ENCODE data around the gene UCHL5.

The UCHL5 gene

DNA sequence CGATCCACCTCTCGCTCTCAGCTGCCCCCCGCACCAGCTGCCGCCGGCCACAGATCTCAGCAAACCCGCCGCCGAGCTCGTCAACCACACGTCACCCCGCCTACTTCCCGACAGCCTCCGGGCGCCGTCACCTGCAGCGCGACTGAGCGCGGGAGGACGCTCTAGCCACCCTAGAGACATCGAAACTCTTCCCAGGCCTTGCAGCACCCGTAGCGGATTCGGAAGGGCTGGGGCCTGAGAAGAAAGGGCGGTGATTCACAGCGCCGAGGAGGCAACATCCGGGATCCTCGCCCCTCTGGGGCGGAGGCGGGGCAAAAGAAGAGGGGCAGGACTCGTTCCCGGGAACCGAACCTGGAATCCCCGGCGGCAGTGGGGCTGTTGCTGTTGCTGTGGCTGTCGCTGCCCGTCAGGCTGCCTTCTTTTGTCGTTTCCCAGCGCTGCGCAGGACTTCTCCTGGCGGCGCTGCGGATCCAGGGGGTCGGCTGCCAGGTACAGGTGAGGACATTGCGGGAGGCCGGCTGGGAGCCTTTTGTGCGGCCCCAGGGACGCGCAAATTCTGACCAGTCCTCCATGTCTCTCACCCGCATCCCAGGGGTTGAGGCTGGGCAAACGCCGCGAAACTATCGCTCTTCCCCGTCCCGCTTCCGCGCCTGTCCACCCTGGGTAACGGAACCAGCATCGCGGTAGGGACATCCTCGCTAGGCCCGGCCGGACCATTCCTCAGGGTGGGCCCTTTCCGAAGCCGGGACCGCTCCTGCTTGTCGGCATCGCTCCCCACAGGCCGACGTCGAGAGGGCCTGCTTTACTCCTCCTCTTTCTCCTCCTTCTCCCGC lies at the start of gene UCHL5, which contains the start of gene RO60:
TSS of gene UCHL5 (minus strand) at position 79 of the 833 bp plus-strand sequence. CDS start 100 bp downstream, outside the sequence.
TSS of gene RO60 (plus strand) at position 331 of the 833 bp plus-strand sequence. CDS start 9,443 bp downstream, outside the sequence.
- DNase-seq (ENCODE audit: low read depth in 2 of 2): peak; percentile 87 to 89

- no peak for DNase-seq (ENCODE audit: low read depth in 2 of 2)
These were observed 49.3 kb upstream of the UCHL5 start for GRCh38 chr1:193108471-193108870.

DNA sequence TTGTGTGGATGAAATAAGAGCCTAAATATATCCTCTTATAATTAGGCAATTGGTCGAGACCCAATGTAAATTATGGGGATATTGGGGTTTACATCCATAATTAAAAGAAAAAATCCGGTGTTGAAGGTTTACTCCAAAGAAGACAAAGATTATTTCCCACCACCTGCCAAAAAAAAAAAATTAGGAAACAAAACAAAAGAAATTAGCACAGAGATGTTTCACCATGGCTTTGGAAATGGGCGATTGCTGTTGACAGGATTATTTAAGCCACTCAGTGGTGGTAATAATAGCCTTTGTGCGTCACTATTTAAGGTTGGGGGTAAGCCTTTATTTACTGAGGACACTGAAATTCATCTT lies 46.6 kb upstream of the UCHL5 start:
- no peak for DNase-seq (ENCODE audit: low read depth in 2 of 2)

DNA sequence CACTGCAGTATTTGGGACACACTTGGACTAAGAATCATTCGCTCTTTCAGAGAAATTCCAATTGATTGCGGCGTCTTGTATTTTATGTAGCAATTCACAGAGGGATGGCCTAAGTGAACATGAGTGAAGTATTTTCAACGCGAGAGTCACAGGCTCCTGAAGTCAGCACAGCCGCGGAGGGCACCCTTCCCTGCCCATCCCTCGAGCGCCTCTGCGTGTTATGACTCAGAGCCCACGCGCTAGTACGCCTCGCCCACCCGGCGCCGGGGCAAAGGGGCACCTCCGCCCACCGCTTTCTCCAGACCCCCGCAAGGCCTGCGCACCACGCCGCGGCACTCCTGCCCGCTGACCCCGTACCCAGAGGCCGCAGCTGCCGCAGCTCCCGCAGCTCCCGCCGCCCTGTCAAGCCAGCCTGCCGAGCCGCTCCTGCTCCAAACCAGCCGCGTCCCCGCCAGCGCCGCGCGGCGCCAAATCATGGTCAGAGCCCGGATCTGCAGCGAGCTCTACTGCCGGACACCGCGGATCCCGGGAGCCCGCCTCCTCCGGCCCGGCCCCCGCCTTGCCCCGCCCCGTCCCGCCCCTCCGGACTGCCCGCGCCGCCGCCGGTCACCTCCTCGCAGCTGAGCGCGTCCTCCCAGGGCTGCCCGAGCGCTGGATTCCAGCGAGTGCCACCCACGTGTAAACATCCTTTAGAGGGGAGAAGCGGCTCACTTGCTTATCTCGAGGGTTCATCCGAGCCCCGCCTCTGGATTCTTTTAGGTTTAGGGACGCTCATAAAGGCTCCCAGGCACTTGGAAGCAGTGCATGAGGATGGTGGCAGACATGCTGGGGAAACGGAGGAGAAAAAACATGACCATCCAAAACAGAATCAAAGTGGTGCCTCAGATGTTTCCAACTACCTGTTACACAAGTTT lies 46.0 kb upstream of the UCHL5 start, which contains the start of gene GLRX2:
TSS of gene GLRX2 (minus strand) at position 508 of the 914 bp plus-strand sequence. CDS start at position 476, 32 bp downstream.
- DNase-seq (ENCODE audit: low read depth in 2 of 2): peak; percentile 52 to 57

DNA sequence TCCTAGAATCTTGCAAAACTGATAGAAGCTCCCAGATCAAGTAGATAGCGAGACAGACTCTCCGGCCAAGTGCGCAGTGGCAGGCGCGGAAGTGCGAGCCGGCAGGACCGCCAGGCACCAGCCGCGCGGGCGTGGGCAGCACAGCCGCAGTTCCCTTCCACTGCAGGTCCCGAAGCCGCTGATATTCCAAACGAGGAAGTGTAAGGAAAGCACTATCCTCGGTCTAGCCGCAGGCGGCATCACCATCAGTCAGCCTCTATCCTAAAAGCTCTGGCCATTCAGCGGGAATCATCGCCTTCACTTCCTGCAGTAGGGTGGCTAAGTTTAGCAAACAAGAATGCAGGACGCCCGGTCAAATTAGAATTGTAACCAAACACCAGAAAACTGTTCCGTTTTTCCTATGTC lies 45.3 kb upstream of the UCHL5 start:
- no peak for DNase-seq (ENCODE audit: low read depth in 2 of 2)

GRCh38 chr1:193103759-193104501 lies 44.8 kb upstream of the UCHL5 start:
- DNase-seq (ENCODE audit: low read depth in 2 of 2): no peak

DNA sequence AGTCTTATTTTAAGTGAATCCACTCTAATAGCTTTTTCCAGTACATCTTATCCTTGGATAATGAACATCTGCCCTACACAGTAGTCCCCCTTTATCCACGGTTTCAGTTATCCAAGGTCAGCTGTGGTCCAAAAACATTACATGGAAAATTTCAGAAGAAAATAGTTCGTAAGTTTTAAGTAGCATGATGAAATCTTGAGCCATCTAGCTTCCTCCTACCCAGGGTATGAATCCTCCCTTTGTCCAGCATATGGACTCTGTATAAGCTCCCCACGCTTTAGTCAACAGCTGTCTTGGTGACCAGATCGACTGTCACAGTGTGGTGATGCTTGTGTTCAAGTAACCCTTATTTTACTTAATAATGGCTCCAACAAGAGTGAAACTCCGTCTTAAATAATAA lies 43.5 kb upstream of the UCHL5 start:
- DNase-seq (ENCODE audit: low read depth in 2 of 2): no peak

DNA sequence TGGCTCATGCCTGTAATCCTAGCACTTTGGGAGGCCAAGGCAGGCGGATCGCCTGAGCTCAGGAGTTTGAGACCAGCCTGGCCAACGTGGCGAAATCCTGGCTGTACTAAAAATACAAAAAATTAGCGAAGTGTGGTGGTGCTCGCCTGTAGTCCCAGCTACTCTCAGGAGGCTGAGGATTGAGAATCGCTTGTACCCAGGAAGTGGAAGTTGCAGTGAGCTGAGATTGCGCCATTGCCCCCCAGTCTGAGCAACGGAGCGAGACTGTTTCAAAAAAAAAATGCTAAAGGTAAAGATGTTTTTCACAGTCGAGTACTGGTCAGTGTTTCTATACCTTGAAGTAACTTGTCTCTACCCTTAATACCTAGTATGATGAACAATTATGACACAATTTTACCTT lies 35.0 kb upstream of the UCHL5 start:
- DNase-seq (ENCODE audit: low read depth in 2 of 2): no peak

DNA sequence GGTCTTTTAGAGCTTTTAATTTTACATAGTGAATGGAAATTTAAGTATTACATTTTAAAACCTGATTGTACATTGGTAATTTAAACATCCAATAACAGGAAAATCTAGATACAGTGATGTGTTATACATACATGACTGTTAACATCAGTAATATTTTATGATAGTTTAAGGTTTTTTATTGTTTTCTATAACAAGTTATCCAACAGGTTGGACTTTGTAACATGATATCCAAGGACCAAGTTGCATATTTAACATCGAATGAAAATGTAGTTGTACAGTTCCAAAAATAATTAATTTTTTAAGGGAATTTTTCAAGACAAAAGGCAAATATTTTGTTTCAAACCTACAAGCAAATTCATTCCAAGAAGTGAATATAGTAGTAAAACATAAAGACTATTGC lies 31.7 kb upstream of the UCHL5 start:
- DNase-seq (ENCODE audit: low read depth in 2 of 2): no peak

- DNase-seq (ENCODE audit: low read depth in 2 of 2): no peak
These were observed 28.7 kb upstream of the UCHL5 start for GRCh38 chr1:193087893-193088292.

DNA sequence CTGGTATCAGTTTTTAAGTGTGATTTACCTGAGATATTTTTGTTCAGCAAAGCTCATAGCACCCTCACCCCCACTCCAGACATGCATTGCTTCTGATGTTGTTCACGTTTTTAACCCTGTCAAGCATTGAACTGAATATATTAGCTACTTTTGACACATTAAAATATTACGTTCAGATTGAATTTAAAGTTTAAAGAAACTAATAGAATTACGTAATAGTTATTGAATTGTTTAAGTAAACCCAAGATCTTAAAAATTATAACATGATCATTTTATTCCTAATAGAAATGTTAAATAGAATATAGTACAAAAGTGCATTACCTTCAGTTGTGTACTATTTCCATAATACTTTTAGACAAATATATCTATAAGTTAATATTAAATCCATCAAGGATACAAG lies 27.2 kb upstream of the UCHL5 start:
- DNase-seq (ENCODE audit: low read depth in 2 of 2): no peak

DNA sequence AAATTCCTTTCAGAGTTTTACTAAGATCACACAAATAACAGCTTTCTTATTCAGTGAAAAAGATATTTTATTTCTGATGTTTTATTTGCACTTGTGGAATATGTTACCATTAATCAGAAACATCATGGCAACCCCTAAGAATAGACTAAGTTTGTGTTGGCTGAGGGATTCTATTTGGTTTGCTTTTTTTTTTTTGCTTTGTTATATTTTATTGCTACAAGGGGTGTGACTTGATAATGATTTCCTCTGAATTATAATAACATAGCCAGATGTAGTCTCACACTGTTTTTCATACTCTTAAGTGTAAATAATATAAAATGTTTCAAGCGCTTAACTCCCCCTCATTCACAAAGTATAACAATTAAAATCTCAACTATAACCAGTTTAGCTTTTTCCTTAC lies 26.1 kb upstream of the UCHL5 start:
- no peak for DNase-seq (ENCODE audit: low read depth in 2 of 2)

DNA sequence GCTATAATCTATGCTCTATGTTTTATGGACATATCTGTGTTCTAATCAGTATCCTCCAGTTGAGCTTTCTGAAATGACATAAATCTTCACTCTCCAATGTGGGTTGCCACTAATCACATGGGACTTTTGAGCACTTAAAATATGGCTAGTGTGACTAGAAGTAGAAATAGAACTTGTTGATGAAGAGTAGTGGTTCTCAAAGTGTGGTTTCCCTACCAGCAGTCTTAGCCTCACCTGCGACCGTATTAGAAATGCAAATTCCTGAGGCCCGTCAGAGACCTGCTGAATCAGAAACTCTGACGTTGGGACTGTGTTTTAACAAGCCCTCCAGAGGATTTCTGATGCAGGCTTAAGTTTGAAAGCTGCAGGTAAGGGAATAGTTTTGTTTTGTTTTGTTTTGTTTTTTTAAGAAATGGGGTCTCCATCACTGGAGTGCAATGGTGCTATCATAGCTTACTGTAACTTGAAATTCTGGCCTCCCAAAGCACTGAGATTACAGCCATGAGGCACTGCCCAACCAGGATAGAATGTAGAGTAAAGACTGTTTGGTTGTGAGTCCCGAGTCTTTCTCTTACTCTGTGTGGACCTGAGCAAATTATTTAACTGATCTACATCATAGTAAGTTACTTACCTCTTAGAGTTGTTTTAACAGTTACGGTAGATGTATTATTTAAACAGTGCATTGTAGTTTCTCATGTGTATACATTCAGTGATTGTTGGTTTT lies 24.4 kb upstream of the UCHL5 start:
- DNase-seq (ENCODE audit: low read depth in 2 of 2): no peak

DNA sequence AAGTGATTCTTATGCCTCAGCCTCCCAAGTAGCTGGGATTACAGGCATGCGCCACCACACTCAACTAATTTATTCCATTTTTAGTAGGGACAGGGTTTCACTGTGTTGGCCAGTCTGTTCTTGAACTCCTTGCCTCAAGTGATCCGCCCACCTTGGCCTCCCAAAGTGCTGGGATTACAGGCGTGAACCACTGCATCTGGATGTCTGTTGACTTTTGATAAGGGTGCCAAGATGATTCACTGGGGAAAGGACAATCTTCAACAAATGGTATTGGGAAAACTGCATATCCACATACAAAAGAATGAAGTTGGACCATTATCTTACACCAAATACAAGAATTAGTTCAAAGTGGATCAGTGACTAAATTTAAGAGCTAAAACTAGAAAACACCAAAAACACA lies 20.0 kb upstream of the UCHL5 start:
- DNase-seq (ENCODE audit: low read depth in 2 of 2): no peak

DNA sequence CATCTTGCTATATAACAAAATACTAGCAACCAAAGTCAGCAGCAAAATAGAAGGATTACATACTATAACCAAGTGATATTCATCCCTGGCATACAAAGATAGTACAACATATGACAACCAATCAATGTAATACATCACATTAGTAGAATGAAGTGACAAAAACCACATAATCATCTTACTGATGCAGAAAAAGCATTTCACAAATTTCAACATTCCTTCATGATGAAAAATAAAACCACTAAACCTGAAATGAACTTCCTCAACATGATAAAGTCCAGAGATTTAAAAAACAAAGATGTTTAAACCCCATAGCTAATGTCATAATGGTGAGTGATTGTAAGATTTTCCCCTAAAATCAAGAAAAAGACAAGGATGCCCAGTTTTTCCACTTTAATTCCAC lies 18.8 kb upstream of the UCHL5 start:
- no peak for DNase-seq (ENCODE audit: low read depth in 2 of 2)

GRCh38 chr1:193070942-193071341 lies 11.8 kb upstream of the UCHL5 start:
- no peak for DNase-seq (ENCODE audit: low read depth in 2 of 2)

DNA sequence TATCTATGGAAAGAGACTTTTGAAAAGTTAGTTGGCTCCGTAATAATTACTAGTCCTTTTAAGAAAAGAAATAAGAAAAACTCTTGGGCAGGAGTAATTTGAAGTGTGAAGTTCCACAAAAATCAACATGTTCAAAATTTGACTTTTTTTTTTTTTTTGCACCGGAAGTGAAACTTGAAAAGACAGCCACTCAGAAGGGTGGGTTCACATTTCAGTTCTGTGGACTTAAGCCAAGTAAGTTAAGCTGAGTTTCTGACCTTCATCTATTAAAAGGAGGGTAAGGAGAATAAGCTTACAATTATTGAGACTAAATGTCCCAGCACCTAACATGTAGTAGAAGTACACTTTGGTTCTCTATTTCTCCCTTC lies 11.2 kb upstream of the UCHL5 start:
- no peak for DNase-seq (ENCODE audit: low read depth in 2 of 2)

DNA sequence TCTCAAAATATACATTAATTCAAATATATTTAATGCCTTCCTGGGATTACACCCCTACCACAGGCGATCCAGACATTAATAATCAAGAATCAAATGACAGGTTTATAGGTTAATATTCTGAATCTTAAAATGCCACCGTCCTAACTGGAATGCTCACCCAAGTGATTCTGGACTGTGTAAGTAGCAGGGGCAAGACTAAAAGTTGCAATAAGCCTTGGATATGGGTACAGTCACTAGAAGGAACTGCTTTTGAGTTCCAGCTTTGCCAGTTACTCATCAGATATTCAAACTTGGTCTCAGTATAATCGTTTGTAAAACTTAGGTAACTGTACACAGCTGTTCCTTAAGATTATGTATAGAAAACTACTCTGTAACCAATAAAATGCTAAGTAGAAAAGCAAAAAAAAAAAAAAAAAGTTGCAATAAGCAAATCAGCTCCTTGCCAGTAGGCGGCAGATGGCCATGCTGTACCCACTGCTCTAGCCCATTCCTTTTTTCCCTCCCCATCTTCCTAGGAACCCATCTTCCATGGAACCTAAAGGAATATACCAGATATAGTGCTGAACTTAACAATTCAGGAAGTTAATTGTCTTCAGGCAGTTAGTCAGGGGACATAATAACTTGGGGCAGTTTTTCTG lies 10.7 kb upstream of the UCHL5 start:
- no peak for DNase-seq (ENCODE audit: low read depth in 2 of 2)

DNA sequence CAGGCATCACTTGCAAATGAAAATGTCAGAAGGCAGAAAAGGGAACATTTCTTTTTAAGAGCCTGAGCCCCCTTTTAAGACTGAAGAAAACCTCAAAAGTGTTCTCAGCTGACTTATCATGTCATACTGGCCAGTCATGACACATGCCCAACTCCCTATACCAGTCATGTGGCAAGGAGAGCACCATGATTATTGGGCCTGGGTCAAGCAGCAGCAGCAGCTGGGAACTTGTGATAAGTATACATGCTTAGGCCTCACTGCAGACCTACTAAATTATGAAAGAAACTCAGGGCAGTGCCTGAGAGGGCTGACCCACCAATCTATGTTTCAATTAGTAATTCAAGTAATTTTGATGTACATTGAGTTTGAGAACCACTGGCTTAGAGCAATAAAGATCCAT lies 8.9 kb upstream of the UCHL5 start:
- no peak for DNase-seq (ENCODE audit: low read depth in 2 of 2)

- no peak for DNase-seq (ENCODE audit: low read depth in 2 of 2)
These were observed 7.4 kb upstream of the UCHL5 start for GRCh38 chr1:193066606-193067005.

DNA sequence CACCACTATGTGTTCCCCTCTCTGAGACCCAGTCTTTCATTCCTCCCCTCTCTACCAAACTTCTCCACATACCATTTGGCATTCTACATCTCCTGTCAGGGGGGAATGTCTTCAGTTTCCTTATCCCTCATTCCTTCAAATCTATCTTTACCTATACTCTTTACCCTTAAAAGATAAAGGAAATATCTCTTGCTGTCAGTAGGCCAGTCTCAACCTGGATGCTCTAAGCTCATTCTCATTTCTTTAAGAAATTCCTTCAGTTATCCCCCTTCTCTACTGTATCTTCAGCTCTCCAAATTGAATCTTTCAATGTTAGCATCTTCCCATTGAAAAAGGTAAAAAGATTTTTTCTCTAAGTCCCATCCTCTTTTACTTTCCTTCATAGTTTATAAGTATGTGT lies 6.8 kb upstream of the UCHL5 start:
- DNase-seq (ENCODE audit: low read depth in 2 of 2): no peak

Data from stimulated activated CD8-positive, alpha-beta memory T cell treated with anti-CD3 and anti-CD28 coated beads, Interleukin-2, amount 100 ng/mL, for 48 hours (primary cell).